Activated CD4-positive, alpha-beta T cell treated with anti-CD3 and anti-CD28 coated beads for 1 hour (primary cell): ENCODE measurements around the gene MACROD1.

Source experiments
- DNase-seq: peaks from one replicate; pipeline ENCODE4 v3.0.0-alpha.2; 2020

The MACROD1 gene

DNA sequence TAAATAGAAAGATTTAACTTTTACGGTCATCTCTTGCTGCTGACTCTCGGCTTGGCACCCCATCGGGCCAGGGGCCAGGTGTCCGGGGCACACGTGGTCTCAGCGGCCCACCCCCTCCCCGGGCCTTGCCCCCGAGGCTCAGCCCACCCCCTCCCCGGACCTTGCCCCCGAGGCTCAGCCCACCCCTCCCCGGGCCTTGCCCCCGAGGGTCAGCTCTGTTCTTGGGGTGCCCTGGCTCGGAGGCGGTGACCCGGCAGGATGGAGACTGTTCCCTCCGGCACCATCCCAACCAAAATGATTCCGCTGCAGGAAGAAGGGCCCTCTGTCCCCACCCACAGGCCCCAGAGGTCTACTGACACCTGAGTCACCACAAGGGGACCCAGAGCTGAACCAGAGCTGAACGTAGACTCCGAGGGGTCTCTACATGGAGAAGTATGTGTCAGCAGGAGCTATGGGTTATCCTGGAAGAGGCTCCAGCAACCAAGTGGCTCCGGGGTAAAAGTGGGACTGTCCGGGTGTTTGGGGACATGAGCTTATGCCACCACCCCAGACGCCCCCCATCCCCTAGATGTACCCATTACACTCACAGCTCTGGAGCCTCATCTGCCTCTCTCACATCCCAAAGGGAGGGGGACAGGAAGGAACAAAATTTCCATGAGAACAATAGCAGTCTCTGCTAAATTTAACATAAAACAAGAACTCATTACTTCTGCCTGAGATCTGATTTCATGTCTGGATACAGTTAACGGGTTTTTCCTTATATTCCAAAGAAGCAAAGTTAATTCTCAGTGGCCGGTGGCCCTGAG, 38.4 kb downstream of the MACROD1 start:
- no peak for DNase-seq

DNA sequence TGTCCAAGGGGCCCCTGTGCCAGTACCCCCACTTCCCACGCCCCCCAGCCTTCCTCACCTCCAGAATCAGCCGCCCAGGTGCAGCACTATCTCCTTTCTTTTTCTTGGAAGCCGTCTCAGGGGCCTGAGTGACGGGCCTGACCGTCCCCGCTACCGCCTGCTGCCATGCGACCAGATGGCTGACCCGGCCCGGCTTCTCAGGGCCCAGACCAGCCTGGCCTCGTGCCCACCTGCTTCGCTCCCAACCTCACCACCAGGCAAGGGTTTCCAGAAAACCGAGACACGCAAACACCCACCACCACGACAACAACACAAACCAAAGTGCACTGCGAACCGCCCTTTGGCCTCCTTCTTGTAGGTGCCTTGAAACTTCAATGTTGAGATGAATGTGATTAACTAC, 39.1 kb downstream of the MACROD1 start:
- no peak for DNase-seq

DNA sequence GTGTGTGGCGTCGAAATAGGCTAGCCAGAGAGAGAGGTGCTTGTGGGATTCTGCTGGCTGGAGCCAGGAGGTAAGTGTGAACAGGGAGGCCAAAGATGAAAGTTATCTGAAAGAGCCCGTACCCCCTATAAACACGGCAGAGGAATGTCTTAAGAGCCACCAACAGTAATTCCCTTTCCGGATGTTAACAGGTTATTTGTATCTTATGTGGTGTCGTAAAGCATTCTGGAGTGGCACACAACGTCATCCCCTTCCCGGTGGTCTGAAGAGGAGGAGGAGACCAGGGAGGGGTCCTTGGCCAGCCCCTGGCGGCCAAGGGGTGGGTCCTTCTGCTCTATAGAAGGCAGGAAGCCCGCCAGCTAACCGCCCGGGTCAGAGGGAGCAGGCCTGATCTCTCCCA, 39.5 kb downstream of the MACROD1 start:
- no peak for DNase-seq

DNA sequence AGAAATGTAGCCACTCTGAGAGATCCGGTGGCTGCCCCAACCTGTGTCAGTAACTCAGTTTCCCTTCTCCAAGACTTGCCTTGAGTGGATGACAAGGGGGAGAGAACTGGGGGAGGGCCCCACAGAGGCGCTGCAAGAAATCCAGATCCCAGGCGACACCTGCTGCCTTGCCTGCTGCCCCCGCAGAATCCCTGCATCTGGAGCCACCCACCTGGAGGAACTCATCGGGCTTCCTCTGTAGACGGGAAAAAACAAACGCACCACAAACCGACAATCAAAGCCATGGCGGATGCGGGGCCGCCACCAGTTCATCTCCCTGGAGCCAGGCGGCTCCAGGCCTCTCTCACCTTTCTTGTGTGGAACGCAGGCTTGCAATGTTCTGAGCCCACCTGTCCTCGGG, 40.2 kb downstream of the MACROD1 start:
- DNase-seq = no peak

DNA sequence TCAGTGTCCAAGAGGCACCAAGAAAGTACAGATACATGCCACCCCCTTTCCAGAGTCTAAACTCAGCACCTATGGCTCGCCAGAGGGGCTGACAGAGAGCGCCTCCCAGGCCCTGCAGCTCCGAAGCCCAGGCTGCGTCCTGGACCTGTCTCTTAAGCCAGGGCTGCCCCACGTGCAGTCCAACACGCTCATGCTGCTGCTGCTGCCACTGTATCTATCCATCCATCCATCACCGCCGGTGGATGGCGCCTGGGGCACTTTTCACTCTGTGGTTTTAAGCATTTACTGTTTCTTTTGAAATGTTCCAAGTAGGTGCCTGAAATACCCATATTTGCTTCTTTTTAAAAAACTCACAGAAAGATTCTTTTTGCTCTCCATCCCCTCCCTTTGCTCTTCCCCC, 41.8 kb downstream of the MACROD1 start:
- DNase-seq = no peak

DNA sequence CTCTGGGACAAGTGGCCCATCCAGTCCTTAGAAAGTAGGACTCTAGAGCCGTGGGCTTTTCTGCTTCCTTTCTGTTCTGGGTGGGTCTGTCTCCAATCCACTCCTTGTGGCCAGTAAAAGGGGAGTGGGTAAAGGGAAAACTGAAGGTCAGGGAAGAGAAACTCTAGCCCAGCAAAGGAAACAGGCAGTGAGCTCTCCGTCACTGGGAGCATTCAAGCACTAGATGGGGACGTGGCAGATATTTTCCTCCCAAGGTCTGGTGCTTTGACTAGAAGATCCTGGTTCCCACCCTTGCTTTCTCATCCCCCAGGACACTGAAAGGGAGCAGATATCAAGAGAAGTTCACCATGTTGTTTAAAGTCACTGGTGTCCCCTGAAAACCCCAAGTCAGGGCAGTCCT, 42.2 kb downstream of the MACROD1 start:
- no peak for DNase-seq

DNA sequence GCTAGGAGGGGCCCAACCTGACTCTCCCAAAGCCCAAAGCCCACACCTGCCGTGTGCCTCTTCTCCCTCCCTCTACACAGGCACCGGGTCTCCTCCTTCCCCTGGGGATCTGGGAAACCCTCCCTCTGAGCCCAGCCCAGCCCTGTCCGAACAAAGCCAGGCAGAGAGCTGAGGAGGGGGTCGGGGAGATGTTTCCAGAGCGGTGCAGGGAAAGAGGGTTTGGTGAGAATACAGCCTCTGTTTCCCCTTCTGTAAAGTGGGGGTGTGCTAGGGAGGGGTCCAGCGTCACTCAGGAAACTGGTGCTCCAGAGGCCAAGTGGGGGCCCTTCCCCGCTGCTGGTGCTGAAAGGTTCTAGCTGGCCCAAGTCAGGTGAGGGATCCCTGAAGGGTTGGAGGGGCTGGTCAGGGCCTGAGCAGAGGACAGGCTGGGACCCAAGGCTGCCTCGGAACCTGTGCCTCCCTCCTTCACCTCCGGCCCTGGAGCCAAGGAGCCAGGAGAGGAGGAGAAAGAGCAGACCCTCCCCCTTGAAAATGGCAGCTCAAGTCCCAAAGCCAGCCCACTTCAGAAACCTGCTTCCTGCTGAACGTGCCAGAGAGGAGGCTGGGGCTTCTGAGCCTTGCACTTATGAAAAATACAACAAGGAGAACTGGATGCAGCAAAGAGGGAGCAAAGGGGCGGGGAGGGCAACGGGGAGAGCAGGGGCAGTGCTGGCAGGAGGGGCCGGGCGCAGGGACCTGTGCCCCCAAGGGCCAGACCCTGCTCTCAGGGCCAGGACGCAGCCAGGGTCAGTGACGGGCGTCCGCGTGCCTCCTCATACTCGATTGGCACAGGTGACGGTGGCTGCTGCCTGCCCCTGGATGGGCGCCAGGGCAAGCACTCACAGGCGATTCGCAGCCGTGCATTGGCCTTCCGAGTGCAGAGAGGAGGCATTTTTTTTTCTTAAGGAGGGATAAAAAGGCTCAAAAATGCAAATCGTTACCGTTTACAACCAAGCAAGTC, 43.2 kb downstream of the MACROD1 start:
- DNase-seq = no peak

DNA sequence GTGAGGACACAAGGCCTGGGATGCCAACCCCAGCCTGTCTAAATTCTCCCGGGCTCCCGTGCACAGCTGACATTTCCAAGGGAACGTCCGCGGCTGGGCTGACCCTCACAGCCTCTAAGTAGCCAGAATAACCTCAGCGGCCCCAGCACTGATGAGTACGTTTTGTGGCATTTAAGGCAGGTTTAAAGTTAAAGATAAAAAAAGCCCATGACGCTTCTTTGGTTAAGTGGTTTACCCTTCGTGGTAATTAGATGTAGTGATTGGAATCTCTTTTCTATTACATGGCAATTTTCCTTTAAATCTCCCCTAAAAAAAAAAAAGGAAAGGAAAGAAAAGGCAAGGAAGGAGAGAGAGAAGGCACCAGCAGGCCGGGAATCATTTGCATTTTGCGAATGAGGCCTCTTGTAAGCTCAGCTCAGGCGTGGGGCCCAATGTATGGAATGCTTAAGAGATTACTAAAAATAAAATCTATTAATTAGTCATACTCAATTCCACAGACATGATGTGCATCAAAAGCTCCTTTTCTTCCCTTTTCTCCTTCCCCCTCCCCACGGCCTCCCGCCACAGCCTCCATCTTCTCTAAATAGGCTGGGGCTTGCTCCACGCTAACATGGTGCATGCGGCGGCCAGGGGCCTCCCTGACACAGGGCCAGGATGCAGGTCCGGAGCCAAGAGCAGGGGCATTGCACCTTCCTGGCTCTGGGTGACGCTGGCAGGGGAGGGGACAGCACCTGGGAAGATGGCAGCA, 44.1 kb downstream of the MACROD1 start:
- no peak for DNase-seq

DNA sequence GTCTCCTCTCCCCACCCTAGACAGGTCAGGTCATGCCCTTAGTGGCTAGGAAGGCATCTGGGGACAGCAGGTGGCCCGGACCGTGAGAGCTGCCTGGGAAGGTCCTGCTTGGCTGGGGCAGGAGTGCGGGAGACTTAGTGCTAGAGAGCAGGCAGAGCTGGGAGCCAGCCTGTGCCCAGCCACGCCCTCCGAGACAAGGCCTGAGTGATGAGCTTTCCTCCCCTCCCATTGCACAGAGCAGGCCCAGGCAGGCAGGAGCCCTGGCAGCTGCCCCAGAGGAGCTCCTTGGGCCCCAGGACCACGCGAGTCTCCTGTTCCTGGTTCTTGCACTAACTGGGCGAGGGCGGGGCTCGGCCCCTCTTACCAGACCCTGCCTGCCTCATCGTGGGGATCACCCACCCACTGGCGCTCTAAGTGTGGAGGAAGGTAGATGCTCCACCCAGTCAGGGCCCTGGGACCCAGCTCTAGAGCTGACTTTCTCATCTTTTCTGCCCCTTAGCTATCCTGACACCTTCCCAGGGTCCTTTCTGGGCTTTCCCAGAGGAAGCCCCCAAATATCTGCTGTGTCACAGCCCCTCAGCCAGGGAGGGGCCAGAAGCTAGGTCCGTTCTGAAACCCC, 44.9 kb downstream of the MACROD1 start:
- no peak for DNase-seq

DNA sequence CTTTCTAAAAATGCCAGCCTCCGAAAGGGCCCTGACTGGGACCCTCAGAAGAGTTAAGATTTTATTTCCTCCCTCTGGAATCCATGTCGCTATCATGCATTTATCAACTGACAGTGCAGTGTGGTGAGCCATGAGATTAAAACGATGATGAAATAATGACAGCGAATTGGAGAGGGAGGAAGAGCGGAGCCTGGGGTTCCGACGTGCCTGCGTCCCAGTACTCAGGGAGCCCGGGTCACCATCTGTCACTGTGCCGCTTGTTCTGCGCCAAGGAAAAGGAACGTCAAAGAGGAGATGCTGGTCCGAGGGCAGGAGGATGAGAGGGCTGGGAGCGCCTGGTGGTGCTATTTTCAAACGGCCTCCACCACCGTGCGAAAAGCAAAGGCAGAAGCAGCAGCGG, 46.2 kb downstream of the MACROD1 start:
- no peak for DNase-seq

DNA sequence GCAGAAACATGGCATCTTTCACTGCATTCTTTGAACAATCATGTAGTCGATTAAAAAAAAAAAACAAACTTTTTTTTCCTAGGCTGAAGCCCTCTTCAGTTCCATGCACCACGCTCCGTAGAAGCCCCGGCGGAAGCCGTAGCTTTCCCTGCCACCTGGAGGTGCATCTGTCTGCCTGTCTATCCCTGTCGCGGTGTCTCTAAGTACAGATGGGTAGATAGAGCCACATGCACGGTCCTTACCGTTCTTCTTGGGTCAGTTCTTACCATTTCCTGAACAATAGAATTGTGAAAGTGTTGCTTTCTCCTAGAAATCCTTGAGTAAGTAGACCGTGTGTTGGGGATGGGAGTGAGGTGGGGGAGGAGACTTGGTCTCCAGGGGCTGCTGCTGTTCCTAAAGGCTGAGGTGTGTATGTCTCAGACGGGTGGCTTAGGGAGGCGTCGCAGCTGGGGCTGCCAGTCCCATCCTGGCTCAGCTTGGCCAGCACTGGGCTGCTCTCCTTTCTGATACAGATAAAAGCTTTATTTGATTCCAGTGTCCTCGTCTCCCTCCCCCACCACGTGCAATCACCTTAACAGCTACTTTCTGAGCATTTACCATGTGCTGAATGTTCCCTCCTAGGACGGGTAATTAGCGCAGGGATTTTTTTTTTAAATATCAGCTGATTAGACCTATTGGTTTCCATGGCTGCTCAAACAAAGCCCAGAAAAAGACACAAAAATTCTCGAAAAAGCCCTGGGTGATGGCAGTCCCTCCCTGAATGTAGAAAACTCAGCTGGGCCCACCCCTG, 46.8 kb downstream of the MACROD1 start:
- DNase-seq = no peak

DNA sequence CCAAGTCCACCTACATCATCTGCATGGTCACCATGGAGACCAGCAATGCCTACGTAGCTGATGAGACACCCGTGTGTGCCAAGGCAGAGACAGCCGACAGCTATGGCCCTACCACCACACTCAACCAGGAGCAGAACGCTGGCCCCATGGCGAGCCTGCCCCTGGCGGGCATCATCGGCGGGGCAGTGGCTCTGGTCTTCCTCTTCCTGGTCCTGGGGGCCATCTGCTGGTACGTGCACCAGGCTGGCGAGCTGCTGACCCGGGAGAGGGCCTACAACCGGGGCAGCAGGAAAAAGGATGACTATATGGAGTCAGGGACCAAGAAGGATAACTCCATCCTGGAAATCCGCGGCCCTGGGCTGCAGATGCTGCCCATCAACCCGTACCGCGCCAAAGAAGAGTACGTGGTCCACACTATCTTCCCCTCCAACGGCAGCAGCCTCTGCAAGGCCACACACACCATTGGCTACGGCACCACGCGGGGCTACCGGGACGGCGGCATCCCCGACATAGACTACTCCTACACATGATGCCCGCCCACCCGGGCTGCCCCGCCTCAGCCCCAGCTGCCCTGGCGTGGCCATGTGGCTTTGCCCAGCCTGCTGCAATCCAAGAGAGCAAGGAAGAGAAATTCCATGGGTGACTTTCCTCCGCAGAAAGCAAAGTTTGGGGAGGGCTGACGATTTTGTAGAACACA, 48.0 kb downstream of the MACROD1 start:
- no peak for DNase-seq

DNA sequence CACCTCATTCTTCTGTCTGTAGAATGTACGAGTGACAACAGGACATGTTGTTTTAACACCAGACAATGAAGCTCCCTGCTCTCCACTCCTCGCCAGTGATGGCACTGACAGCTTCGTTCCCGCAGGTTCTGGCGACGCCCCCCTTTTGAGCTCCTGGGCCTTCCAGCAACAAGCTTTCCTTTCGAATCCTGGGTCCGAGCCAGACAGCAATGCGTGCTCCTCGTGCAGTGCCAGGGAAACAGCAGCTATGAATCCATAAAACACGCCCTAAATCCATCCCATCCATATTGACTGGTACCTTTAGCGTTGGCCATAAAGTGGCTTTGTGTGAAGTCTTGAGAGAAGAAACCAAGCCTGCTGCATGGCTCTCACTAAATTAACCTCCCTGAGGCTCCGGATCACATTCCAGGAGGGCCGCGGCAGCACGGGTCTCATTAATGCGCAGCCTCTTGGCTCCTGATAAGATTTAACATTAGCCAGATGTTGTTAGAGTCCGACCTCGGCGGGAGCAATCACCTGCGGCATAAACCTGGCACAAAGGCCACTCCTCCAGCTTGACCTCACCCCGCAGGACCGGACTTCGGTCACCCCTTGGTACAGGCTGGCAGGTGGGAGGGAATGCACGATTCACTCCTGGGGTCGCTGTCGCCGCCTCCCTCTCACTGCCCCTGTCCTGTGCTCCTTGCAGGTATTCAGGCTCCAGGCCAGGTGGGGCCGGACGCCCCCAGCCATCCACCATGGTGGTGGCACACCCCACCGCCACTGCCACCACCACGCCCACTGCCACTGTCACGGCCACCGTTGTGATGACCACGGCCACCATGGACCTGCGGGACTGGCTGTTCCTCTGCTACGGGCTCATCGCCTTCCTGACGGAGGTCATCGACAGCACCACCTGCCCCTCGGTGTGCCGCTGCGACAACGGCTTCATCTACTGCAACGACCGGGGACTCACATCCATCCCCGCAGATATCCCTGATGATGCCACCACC, 50.1 kb downstream of the MACROD1 start:
- DNase-seq = no peak

DNA sequence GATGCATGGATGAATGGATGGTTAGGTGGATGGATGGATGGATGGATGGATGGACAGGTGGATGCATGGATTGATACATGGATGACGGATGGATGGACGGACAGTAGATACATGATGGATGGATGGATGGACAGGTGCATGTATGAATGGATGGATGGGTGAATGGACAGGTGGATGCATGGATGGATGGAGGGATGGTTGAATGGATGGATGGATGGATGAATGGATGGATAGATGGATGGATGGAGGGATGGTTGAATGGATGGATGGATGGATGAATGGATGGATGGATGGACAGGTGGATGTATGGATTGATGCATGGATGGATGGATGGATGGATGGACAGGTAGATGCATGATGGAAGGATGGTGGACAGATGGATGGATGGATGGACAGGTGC, 51.7 kb downstream of the MACROD1 start:
- no peak for DNase-seq

DNA sequence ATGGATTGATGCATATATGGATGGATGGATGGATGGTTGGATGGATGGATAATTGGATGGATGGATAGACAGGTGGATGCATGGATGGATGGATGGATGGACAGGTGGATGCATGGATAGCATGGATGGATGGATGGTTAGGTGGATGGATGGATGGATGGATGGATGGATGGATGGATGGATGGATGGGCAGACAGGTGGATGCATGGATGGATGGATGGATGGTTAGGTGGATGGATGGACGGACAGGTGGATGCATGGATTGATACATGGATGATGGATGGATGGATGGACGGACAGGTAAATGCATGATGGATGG, 52.5 kb downstream of the MACROD1 start:
- no peak for DNase-seq

DNA sequence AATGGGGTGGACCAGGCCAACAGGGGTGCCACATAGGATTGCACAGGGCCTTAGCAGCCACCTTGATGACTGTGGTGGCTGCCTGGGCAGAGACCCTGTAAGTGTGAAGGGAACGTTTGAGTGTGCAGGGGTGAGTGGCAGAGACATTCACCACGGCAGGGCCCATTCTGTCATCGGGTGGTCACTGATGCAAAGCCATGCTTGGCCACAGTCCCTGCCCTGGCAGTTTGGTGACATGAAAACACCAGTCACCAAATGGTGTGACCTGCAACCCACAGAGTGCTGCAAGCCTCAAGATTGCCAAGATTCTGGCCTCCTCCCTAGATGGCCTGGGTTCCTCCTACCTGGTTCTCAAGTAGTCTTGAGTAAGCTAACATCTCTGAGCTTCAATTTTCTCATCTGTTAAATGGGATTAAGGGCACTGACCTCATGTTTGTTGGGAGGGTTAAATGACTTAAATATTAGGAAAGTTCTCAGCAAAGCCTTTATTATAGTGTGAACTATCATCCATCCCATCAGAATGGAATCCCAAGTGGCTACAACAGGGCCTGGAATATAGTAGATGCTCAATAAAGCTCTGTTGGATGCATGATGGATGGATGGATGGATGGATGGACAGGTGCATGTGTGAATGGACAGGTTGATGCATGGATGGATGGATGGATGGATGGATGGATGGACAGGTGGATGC, 53.0 kb downstream of the MACROD1 start:
- DNase-seq = no peak

DNA sequence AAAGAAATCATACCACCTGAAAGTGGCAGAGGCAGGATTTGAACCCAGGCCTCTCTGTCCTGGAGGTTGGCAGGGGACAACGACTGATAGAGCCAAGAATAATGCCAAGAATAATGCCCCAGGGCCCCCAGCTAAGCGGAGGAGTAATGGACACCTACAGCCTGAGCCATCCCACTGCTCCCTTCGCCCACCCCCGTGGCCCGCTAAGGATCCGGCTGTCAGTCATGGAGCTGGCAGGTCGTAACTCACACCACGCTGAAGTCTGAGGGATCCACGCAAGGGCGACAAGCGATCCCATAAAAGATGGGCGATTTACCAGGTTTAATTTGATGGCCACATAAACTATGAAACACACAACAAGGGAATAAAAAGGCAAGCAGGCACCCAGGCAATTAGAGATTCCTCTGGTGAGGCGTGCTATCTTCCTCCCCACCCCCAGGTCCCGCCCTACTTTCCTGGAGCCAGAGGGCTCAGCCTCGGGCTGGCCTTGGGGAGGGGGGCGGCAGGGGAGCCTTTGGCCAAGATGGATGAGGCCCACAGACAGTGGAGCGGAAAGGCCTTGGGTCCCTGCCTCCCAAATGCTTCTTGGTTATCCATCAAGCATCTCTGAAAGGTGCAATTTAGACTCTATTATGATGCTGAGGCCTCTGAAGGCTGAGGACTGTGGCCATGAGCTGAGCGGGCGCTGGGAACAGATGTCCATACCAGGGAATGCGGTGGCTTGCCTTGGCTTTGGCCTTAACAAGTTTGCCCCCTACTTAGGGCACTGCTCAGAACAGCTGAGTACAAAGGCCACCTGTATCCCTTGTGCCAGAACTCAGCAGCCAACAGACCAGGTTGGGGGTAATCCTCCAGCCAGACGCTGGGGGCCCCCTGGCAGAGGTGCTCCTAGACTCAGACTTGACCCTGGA, 55.2 kb downstream of the MACROD1 start:
- DNase-seq = no peak

DNA sequence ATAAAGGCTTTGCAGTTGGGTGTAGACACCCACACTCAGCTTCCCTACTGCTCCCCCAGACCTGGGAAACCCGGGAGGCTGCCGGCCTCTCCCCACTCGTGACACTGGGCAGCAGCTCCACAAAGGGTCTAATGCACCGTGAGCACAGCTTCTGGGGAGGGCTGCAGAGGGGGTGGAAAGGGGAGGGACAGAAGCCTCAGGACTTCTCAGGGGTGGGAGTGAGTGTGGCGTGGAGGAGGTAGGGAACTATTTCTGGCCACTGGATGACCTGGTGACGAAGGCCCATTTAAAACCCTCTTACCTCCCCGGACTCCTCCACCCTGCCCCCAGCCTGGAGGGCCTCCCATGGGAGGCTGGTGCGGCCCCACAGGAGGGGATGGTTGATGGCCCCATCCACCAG, 56.6 kb downstream of the MACROD1 start:
- no peak for DNase-seq
